Spleen (tissue), 7 donors: ENCODE results near the gene SPNS2.

Experiments used
- CTCF ChIP-seq, 11 experiments: fragments of 200-600 bp in 7 of 11; fragments of 450-650 bp in 4 of 11; sonication (generic) in 4 of 11; IDR thresholded peaks in 8 of 11; conservative IDR thresholded peaks in 3 of 11; 1 replicate in 7 of 11; 2 replicates in 4 of 11; pipeline versions ENCODE4 v1.4.0 to v1.8.0; 2016 to 2021; ENCODE audit warnings: antibody characterized with exemption in 11 of 11, inconsistent platforms in 4 of 11, mild to moderate bottlenecking in 1 of 11
- POLR2A ChIP-seq, 3 donors: fragments of 450-650 bp; IDR thresholded peaks; one replicate each; pipeline ENCODE4 v1.5.1; 2017; ENCODE audit warnings: antibody characterized with exemption in 3 of 3, mild to moderate bottlenecking in 1 of 3
- POLR2AphosphoS5 ChIP-seq, 3 donors: sonication (generic); formaldehyde crosslinking; IDR thresholded peaks; one replicate each; pipeline ENCODE4 v1.5.1; 2017; ENCODE audit warnings: antibody characterized with exemption in 3 of 3
- donor health status: DM: no; HTN: no; CAD: no; lungs with moderate emphysema.
- donor health status: DM: no; HTN: no; CAD: no.
- donor health status: DM: no; HTN: no; CAD: no.

- peak in 2 of 11 experiments; percentile 6 to 15 for TF ChIP-seq CTCF (IDR thresholded peaks at IDR 0.05 in 8 of 11, conservative IDR thresholded peaks at IDR 0.05 in 3 of 11)
- TF ChIP-seq POLR2AphosphoS5 (IDR thresholded peaks at IDR 0.05): no peak
- TF ChIP-seq POLR2A (IDR thresholded peaks at IDR 0.05): no peak
Measured at GRCh38 chr17:4500191-4500571, 1.5 kb downstream of the SPNS2 start.
